Stimulated activated memory B cell treated with anti-CD40 and anti-IgM and Interleukin-4, amounts not matched to agents 10 μg/mL and 1 μg/mL and 100 μg/mL, for 72 hours (primary cell): ENCODE results near the gene BCL2L1.

Experiments
- ATAC-seq: fragments of 150-1000 bp; cut with Tn5 transposase; 2 replicates; pipeline ENCODE4 v1.10.0; 2021
- H3K27ac Mint-ChIP-seq: one replicate; pipeline ENCODE4 v1.8.0; 2022; ENCODE audit warnings: mild to moderate bottlenecking, mixed read lengths
- H3K27me3 Mint-ChIP-seq: one replicate; pipeline ENCODE4 v1.8.0; 2022; ENCODE audit warnings: mixed read lengths
- H3K36me3 Mint-ChIP-seq: one replicate; pipeline ENCODE4 v1.8.0; 2022; ENCODE audit warnings: mixed read lengths
- H3K4me1 Mint-ChIP-seq: one replicate; pipeline ENCODE4 v1.8.0; 2022; ENCODE audit warnings: mixed read lengths
- H3K4me3 Mint-ChIP-seq: one replicate; pipeline ENCODE4 v1.8.0; 2022; ENCODE audit warnings: mild to moderate bottlenecking, moderate library complexity, mixed read lengths
- H3K9me3 Mint-ChIP-seq: one replicate; pipeline ENCODE4 v1.8.0; 2022; ENCODE audit warnings: mixed read lengths

Gene BCL2L1

DNA sequence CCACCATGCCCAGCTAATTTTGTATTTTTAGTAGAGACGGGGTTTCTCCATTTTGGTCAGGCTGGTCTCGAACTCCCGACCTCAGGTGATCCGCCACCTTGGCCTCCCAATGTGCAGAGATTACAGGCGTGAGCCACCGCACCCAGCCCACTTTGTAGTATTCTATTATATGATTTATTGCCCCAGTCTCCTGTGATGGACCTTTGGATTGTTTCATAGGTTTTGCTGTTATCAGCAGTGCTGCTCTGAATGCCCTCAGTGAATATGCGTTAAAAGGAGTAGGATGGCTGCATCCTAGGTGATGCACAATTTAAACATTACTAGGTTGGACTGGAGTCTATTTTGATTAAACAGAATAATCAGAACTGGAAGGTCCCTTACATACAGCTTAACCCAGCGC, 107.3 kb downstream of the BCL2L1 start:
- no peak for ATAC-seq
- Mint-ChIP-seq H3K36me3 (no peaks in the 10 kb centered on the region), H3K4me3 (no peak overlapping the region), H3K9me3 (no peaks in the 10 kb centered on the region), H3K27ac (no peak overlapping the region), H3K27me3 (no peaks in the 10 kb centered on the region), H3K4me1 (peaks cover 17% of the 10 kb centered on the region)
